BJ (cell line): ENCODE data around the gene DENND1A. TPM values are rescaled to one million over a fixed set of nuclear protein-coding genes. Genes with fewer than 3 reads are reported as not detected.
"Not testable (repeated sequence)": the region's sequence is repeated elsewhere in the genome, so short reads cannot be mapped to it uniquely, and the experiment has no call there.

Experiments used
- CTCF ChIA-PET: fragments of 350-600 bp; formaldehyde crosslinking; extraction: SDS; loops from one replicate; lab custom pipeline; 2021; ENCODE audit warnings: antibody characterized with exemption, inconsistent platforms; lab: Yijun Ruan, JAX
- POLR2A ChIA-PET: fragments of 300-600 bp; sonication (Branson Sonifier 250); formaldehyde crosslinking; extraction: SDS; loops from one replicate; lab custom pipeline; 2021; ENCODE audit warnings: antibody characterized with exemption; lab: Charles Lee
- DNase-seq: peaks from one replicate; pipeline ENCODE4 v3.0.0-alpha.2; 2011; ENCODE audit warnings: low read depth
- H3K27me3 ChIP-seq: 2 replicates; pipeline ENCODE4 v1.6.0; 2011; ENCODE audit warnings: low read length; ENCODE audit not compliant: control insufficient read depth, insufficient read depth
- H3K36me3 ChIP-seq: 2 replicates; pipeline ENCODE4 v1.5.1; 2011; ENCODE audit warnings: low read length; ENCODE audit not compliant: control insufficient read depth, insufficient read depth
- H3K4me3 ChIP-seq: 2 replicates; pipeline ENCODE4 v1.5.1; 2011; ENCODE audit warnings: low read depth, mild to moderate bottlenecking, control low read depth, low read length
- polyA plus RNA-seq: library from polyadenylated mRNA; depleted of rRNA; stranded (reverse); fragments of >200 nt; gene quantifications from 2 replicates; pipeline ENCODE4 v1.2.3, GENCODE V29; 2011
- TF ChIP-seq, protein P1 (sequence below): IDR thresholded peaks from 2 replicates; pipeline ENCODE4 v1.5.1; 2011; ENCODE audit warnings: low read depth, mild to moderate bottlenecking, control low read depth, inconsistent platforms, low read length, moderate library complexity; ENCODE audit not compliant: insufficient read depth

The DENND1A gene
- polyA plus RNA-seq, 1 experiment, result 24.0 TPM

DNA sequence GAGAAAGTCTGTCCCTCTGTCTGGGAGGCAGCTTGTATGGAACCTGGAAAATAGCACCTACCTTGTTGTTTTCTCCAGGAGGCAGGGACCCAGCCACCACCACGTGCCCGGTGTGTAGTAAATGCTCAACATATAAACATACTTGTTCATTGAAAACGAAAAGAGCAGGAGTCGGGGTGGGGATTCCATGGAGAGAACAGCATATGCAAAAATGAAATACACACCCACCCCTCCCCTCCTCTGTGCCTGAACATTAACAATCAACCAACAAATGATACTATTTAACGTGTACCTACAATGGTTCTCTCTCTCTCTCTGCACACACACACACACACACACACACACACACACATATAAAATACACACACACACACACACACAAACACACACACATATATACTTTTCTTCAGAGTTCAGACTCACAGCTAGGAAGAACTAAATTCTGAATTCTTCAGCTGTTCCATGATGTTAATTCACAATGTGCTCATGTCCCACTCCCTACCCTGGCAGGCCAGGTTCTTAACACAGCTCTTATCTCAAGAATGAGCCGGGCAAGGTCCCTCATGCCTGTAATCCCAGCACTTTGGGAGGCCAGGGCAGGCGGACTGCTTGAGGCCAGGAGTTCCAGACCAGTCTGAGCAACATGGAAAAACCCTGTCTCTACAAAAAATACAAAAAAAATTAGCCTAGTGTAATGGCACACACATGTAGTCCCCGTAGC, 16.3 kb upstream of the DENND1A start:
- no peak overlapping the region for H3K4me3 ChIP-seq
- ChIA-PET CTCF (no interaction called here), POLR2A (no interaction called here)
- DNase-seq, result no peak
- H3K27me3 ChIP-seq, result 0 out of 2 replicates have a peak, but pooled peaks cover 2% of the 10 kb centered on the region
- no peaks in the 10 kb centered on the region for H3K36me3 ChIP-seq
- TF ChIP-seq, protein P1, sequence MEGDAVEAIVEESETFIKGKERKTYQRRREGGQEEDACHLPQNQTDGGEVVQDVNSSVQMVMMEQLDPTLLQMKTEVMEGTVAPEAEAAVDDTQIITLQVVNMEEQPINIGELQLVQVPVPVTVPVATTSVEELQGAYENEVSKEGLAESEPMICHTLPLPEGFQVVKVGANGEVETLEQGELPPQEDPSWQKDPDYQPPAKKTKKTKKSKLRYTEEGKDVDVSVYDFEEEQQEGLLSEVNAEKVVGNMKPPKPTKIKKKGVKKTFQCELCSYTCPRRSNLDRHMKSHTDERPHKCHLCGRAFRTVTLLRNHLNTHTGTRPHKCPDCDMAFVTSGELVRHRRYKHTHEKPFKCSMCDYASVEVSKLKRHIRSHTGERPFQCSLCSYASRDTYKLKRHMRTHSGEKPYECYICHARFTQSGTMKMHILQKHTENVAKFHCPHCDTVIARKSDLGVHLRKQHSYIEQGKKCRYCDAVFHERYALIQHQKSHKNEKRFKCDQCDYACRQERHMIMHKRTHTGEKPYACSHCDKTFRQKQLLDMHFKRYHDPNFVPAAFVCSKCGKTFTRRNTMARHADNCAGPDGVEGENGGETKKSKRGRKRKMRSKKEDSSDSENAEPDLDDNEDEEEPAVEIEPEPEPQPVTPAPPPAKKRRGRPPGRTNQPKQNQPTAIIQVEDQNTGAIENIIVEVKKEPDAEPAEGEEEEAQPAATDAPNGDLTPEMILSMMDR, result no peak

DNA sequence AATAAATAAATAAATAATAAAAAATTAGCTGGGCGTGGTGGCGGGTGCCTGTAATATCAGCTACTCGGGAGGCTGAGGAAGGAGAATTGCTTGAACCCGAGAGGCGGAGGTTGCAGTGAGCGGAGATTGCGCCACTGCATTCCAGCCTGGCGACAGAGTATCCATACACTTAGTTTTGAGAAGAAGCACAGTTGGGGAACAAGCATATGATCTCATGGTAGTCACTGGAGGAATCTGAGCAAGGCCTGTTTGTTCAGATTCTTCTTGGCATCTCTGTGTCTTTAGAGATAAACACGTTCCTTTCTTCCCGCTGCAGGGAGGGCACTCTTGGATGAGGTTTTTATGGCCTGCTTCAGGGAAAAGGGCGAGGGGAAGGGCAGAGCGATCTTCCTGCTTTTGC, 15.6 kb upstream of the DENND1A start:
- CTCF ChIA-PET, result no interaction called here
- Histone ChIP-seq H3K27me3 (peaks cover 3% of the 10 kb centered on the region; the same call in 1 of the 2 replicates), H3K36me3 (no peaks in the 10 kb centered on the region), H3K4me3 (no peak overlapping the region)
- POLR2A ChIA-PET, result no interaction called here
- TF ChIP-seq, protein P1, result no peak
- DNase-seq, result no peak

DNA sequence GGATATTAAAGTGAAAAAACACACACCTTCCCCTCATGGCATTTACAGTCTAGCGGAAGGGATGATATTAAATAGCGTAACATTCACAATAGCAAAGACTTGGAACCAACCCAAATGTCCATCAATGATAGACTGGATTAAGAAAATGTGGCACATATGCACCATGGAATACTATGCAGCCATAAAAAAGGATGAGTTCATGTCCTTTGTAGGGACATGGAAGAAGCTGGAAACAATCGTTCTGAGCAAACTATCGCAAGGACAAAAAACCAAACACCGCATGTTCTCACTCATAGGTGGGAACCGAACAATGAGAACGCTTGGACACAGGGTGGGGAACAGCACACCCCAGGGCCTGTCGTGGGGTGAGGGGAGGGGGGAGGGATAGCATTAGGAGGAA, 14.5 kb upstream of the DENND1A start:
- H3K36me3 ChIP-seq, DNase-seq, POLR2A ChIA-PET, H3K27me3 ChIP-seq, H3K4me3 ChIP-seq: not testable (repeated sequence)
- CTCF ChIA-PET, result interaction anchor here (0.6 kb wide), 1 partner anchor 1913 kb away, joined by 4 read pairs; no protein-coding TSS in a partner anchor

DNA sequence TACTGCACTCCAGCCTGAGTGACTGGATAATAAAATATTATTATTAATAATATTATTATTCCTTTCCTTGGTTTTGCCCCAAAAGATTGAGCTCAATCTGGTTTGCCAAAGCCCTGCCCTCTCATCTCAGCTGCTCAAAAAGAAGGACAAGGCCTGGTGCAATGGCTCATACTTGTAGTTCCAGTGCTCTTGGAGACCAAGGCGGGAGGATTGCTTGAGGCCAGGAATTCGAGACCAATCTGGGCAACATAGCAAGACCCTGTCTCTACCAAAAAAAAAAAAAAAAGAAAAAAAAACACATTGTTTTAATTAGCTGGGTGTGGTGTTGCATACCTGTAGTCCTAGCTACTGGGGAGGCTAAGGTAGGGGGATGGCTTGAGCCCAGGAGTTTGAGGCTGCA, 13.7 kb upstream of the DENND1A start:
- ChIA-PET POLR2A (no interaction called here), CTCF (no interaction called here)
- Histone ChIP-seq H3K27me3 (peaks cover 1% of the 10 kb centered on the region; the same call in 1 of the 2 replicates), H3K36me3 (no peaks in the 10 kb centered on the region), H3K4me3 (no peak overlapping the region)
- no peak for DNase-seq
- TF ChIP-seq, protein P1, result no peak

DNA sequence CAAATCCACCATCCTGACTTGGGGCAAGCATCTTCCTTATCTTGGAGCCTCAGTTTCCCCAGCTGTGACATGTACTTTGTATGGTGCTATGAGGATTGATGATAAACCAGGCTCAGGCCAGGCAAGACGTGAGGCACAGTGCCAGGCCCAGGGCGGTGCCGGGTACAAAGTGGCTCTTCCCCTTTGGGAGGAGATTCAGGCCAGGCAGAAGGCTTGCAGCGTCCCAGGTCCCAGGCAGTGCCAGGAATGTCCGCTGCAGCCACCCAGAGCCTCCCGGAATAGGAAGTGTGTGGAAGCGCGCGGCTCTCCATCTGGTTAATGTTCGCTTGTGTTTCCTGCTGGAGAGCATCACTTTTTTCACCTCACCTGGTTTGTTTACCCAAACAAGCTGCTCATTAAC, 12.6 kb upstream of the DENND1A start:
- Histone ChIP-seq H3K27me3 (peaks cover 4% of the 10 kb centered on the region; the same call in 1 of the 2 replicates), H3K4me3 (no peak overlapping the region), H3K36me3 (no peaks in the 10 kb centered on the region)
- CTCF ChIA-PET, result interaction anchor here (0.6 kb wide), 1 partner anchor 303 kb away, joined by 3 read pairs; no protein-coding TSS in a partner anchor
- POLR2A ChIA-PET, result interaction anchor here (0.6 kb wide), 1 partner anchor 131 kb away, joined by 8 read pairs; no protein-coding TSS in a partner anchor
- DNase-seq, result no peak
- TF ChIP-seq, protein P1, result no peak
